ENCODE measurements around the gene PHF2.

PHF2 gene

GRCh38 chr9:93652604-93653592, 76.5 kb downstream of the PHF2 start:
- no peak for DNase-seq (ENCODE audit: low spot score)

DNA sequence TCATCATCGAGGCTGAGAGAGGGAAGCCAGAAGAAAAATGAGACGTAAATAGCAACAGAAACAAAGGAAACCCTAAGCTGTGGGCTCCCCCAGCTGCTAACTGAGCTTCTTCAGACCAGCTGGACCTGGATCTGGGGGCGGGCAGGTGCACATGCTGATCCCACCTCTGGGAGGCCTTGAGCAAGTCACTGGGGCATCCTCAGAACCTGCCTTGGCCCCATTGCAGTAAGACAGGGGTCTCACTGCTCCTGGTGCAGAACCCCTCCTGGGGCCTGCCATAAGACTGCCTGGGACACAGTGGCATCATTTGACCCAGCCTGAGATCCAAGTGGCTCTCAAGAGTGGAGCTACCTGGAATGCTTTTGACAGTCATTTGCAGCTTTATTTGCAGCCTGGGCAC, 77.4 kb downstream of the PHF2 start:
- DNase-seq (ENCODE audit: low spot score): no peak

DNA sequence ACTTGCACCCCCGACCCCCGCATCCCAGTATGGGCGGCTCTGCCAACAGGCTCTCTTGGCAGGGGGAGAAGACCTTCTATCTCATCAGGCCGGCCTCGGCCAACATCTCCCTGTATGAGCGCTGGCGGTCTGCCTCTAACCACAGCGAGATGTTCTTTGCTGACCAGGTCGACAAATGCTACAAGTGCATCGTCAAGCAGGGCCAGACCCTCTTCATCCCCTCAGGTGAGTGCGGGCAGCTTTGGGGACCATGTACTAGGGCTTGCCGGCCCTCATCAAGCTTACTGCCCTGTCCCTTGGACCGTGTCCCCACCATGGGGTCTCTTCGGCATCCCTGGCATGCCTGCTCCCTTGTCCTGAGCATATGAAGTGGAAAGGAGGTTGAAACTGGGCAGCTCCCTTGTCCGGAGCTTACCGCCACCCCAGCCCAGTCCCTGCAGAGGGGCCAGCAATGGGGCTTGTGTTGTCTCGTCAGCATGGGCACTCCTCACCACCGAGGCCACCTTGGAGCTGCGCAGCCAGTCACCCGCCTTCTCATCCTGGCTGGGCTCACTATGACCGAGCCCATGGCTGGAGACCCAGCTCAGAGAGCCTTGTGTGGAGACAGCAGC, 78.1 kb downstream of the PHF2 start:
- DNase-seq (ENCODE audit: low spot score): no peak

DNA sequence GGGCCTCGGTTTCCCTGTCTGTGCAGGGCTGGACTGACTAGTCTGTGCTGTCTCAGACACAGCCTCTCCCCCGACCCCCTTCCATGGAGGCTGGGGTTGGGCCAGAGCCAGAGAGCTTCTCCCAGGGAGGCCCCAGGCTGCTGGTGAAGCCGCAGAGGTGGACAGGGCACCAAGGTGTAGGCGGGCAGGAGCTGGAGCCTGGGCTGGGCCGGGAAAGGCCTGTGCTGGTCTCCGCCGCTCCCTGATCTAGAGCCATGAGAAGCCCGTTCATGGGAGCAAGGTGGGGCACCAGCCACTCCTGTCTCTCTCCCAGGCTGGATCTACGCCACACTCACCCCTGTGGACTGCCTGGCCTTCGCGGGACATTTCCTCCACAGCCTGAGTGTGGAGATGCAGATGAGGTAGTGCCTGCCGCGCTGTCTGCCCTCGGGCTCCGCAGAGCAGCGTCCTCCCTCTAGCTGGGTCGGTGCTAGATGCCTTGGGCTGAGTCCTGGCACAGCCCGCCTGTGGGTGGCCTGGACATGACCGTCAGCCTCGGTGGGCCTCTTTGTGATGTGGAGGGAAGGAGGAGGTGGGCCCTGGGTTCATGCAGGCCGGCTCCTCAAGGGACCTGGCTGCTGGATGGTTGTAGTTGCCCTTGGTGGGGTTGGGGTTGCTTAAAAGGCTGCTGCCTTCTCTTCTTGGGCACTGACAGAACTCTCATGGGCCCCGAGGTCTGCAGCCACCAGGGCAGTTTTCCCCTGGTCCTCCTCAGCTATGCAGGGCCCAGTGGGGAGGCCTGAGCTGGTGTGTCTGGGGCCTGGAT, 79.4 kb downstream of the PHF2 start:
- no peak for DNase-seq (ENCODE audit: low spot score)

GRCh38 chr9:93656426-93657239, 80.2 kb downstream of the PHF2 start:
- no peak for DNase-seq (ENCODE audit: low spot score)

GRCh38 chr9:93657331-93658111, 81.1 kb downstream of the PHF2 start:
- no peak for DNase-seq (ENCODE audit: low spot score)

GRCh38 chr9:93658184-93658925, 82.0 kb downstream of the PHF2 start:
- no peak for DNase-seq (ENCODE audit: low spot score)

- no peak for DNase-seq (ENCODE audit: low spot score)
These were observed 82.9 kb downstream of the PHF2 start for GRCh38 chr9:93659044-93659836.

GRCh38 chr9:93659837-93660177, 83.4 kb downstream of the PHF2 start:
- no peak for DNase-seq (ENCODE audit: low spot score)

DNA sequence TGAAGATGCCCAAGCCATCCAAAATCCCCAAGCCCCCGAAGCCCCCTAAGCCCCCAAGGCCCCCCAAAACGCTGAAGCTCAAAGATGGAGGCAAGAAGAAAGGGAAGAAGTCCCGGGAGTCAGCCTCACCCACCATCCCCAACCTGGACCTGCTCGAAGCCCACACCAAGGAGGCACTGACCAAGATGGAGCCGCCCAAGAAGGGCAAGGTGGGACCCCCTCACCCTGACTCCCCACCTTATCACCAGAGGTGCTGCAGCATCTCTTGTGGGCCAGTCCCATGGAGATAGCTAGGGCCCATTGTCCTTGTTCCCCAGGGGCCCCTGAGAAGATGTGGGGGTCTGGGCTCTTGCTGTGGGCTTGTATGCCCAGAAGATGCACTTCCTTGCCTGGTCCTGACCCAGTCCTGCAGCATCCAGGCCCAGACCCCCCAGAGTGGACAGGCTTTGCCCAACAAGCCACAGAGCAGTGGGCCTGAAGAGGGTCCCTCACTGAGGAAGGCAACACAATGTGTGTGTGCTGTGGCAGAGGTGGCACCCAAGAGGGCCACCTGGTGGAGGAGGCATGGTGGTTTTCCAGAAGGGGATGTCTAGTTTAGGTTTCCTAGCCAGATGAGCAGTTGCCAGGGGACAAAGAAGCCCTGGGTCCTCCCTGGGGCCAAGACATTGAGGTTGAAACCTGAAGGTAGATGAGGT, 84.1 kb downstream of the PHF2 start:
- no peak for DNase-seq (ENCODE audit: low spot score)

GRCh38 chr9:93661591-93661990, 85.2 kb downstream of the PHF2 start:
- no peak for DNase-seq (ENCODE audit: low spot score)

GRCh38 chr9:93662016-93662638, 85.7 kb downstream of the PHF2 start:
- no peak for DNase-seq (ENCODE audit: low spot score)

- DNase-seq (ENCODE audit: low spot score): no peak
These were observed 86.7 kb downstream of the PHF2 start for GRCh38 chr9:93662952-93663572.

DNA sequence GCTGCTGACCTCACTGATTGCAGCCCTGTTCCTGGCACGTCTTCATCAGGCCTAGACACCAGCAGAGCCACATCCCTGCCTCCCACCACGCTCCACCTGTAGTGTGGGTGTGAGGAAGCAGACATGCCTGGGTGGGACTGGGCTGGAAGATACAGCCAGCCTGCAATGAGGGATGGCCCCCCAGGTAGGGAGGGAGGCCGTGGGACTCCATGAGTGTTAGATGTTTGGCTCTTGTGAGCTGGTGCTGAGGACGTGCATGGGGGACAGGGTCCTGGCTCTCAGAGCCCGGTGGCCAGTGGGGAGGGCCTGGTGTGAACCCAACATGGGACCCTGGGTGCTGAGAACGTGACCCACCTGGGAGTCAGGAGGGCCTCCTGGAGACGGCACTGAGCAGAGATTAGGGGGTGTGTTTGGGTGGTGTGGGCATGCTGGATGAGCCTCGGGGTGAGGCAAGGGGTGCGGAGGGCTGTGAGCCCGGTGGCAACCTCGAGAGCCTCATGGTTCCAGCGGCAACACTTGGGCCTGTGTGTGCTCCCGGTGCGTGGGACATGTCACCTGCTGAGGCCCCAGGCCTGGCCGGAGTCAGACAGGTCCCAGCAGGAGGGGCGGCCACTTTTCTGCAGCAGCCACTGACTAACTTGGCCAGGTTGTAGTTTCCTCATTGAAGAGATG, 87.6 kb downstream of the PHF2 start:
- DNase-seq (ENCODE audit: low spot score): no peak

DNA sequence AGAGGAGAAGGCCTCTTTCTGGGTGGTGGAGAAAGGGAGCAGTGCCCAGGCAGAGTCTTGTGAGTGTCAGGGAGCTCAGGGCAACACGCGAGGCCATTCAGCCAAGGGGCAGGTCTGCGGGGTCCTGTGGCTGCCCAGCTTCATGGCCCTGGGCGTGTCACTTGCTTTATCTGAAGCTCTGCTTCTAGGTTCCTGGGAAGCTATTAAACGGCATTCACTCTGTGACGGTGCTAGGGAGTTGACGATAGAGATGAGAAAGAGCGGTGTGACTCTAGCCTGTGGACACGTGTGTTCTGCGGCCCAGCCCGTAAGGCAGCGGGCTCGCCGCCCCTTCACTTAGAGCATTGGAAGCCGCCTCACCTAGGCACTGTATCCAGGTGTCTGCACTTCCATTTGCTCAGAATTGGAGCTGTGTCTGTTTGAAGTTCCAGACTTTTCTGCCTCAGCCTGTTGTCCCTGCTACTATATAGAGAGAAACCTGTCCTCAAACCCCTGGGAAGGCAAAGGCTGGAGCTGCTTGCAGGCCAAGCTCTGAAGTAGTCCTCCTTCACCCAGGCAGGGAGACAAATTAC, 88.3 kb downstream of the PHF2 start:
- no peak for DNase-seq (ENCODE audit: low spot score)

DNA sequence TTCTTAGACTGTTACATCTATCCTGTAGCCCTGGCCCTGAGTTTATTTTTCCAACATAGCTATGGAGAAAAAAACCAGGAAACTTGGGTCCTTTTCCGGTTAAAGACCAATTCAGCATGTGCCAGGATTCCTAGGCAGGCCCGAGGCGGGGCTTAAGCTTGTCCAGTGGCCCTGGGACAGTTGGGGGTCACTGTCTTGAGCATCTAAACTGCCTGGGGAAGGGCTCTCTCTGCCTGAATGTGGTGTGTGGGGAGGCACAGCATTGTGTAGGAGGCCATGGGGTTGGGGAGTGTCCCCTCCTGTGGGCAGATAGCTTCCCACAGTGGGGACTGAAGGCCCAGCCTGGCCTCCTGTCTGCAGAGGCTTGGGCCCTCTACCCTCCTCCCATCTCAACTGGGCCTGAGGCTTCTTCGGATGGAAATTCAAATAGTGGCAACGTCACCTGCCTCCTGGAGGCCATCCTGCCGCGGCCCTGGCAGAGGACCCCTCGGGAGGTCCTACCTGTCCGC, 88.8 kb downstream of the PHF2 start:
- DNase-seq (ENCODE audit: low spot score): no peak
